ENCODE measurements around the gene LHCGR. TPM values are rescaled to one million over a fixed set of nuclear protein-coding genes. Genes with fewer than 3 reads are reported as not detected.

The LHCGR gene
- total and polyA plus RNA-seq, 2 experiments from 2014 or later, result 0.23 TPM; not detected in 1

DNA sequence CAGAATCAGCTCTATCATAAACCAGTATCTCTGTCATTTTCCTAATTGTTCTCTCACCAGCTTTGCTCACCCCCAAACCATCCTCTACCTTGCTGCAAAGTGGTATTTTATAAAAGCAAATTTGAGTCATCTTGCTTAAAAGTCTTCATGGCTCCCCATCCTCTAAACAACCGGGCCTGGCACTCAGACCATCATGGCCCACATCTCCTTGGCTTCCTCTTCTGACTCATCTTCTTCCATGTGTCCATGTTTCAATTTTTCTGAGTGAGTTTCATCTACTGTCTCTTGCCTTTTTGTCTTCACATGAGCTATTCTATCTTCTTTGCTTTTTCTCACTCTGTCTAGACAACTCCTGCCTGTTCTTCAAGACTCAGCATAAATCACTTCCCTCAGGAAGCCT, 58.6 kb downstream of the LHCGR start:
- Histone ChIP-seq H3K4me3 (no peak overlapping the region), H3K4me1 (ENCODE audit: insufficient read depth) (peaks cover 13% of the 10 kb centered on the region), H2AFZ (no peak overlapping the region), H3K27ac (no peak overlapping the region), H3K27me3 (no peaks in the 10 kb centered on the region), H3K4me2 (no peak overlapping the region), H4K20me1 (ENCODE audit: insufficient read depth, poor library complexity, severe bottlenecking) (no peaks in the 10 kb centered on the region), H3K79me2 (no peaks in the 10 kb centered on the region), H3K36me3 (replicated peaks; ENCODE audit: insufficient read depth, low read depth) (no peaks in the 10 kb centered on the region), H3K9me3 (ENCODE audit: low read depth) (no peaks in the 10 kb centered on the region), H3K9me2 (replicated peaks; ENCODE audit: insufficient read depth) (no peaks in the 10 kb centered on the region)
- WGBS (ENCODE audit: low lambda C conversion rate, missing lambda C conversion rate), result 82% methylated on average over 1 of the region's 1 CpG
- DNase-seq (ENCODE audit: low spot score), result no peak
- TF ChIP-seq EZH2phosphoT487 (IDR thresholded peaks at IDR 0.05; ENCODE audit: low read depth, severe bottlenecking, unreplicated experiment) (no peak), EZH2 (IDR thresholded peaks at IDR 0.05; ENCODE audit: borderline replicate concordance) (no peak)
- TF ChIP-seq, protein P1, sequence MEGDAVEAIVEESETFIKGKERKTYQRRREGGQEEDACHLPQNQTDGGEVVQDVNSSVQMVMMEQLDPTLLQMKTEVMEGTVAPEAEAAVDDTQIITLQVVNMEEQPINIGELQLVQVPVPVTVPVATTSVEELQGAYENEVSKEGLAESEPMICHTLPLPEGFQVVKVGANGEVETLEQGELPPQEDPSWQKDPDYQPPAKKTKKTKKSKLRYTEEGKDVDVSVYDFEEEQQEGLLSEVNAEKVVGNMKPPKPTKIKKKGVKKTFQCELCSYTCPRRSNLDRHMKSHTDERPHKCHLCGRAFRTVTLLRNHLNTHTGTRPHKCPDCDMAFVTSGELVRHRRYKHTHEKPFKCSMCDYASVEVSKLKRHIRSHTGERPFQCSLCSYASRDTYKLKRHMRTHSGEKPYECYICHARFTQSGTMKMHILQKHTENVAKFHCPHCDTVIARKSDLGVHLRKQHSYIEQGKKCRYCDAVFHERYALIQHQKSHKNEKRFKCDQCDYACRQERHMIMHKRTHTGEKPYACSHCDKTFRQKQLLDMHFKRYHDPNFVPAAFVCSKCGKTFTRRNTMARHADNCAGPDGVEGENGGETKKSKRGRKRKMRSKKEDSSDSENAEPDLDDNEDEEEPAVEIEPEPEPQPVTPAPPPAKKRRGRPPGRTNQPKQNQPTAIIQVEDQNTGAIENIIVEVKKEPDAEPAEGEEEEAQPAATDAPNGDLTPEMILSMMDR (IDR thresholded peaks at IDR 0.05; ENCODE audit: poor library complexity), result no peak

DNA sequence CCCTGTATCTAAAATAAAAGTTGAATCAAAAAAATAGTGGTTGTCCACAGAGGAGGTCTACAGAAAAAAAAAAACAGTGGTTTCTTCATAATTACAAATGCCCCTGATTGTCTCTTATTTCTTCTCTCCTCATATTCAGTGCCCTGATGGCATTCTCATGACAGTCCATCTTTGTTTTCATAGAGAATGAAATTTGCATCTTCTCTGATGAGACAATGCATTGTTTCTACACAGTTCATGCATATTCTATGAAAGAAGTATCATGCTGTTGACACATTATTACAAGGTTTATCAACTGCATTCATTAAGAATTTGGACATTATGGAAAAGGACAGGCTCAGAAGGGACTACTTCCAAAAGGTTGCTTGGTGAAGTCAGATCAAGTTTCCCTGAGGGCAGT, 59.5 kb downstream of the LHCGR start:
- no peak for TF ChIP-seq EZH2 (IDR thresholded peaks at IDR 0.05; ENCODE audit: borderline replicate concordance)
- TF ChIP-seq EZH2phosphoT487 (IDR thresholded peaks at IDR 0.05; ENCODE audit: low read depth, severe bottlenecking, unreplicated experiment), result no peak
- TF ChIP-seq, protein P1 (IDR thresholded peaks at IDR 0.05; ENCODE audit: poor library complexity), result no peak
- Histone ChIP-seq H3K4me3 (no peak overlapping the region), H3K27ac (no peak overlapping the region), H3K4me2 (no peak overlapping the region), H3K79me2 (no peaks in the 10 kb centered on the region), H2AFZ (no peak overlapping the region), H3K36me3 (replicated peaks; ENCODE audit: insufficient read depth, low read depth) (no peaks in the 10 kb centered on the region), H3K4me1 (ENCODE audit: insufficient read depth) (peaks cover 13% of the 10 kb centered on the region), H3K27me3 (no peaks in the 10 kb centered on the region), H4K20me1 (ENCODE audit: insufficient read depth, poor library complexity, severe bottlenecking) (no peaks in the 10 kb centered on the region), H3K9me2 (replicated peaks; ENCODE audit: insufficient read depth) (no peaks in the 10 kb centered on the region), H3K9me3 (ENCODE audit: low read depth) (no peaks in the 10 kb centered on the region)
- DNase-seq (ENCODE audit: low spot score), result no peak

DNA sequence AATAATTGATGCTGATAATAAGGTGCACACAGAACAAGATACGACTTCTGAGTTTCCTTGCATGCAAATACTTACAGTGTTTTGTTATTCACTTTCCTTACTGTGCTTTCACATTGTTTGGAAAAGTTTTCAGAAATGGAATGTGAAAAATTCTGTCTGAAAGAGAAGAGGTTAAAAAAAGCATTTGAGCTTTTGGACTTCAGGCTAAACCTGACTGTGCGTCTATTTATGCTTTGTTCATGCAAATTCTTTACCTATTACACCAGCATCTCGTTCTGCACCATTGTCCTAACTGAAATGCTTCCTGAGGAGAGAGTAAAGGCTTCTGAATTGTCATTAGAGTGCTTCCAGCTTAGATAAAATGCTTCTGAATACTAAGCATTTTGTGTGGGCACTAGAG, 61.4 kb downstream of the LHCGR start:
- Histone ChIP-seq H3K4me2 (no peak overlapping the region), H3K4me1 (ENCODE audit: insufficient read depth) (peaks cover 13% of the 10 kb centered on the region), H4K20me1 (ENCODE audit: insufficient read depth, poor library complexity, severe bottlenecking) (no peaks in the 10 kb centered on the region), H3K36me3 (replicated peaks; ENCODE audit: insufficient read depth, low read depth) (no peaks in the 10 kb centered on the region), H2AFZ (no peak overlapping the region), H3K27ac (no peak overlapping the region), H3K4me3 (no peak overlapping the region), H3K27me3 (no peaks in the 10 kb centered on the region), H3K79me2 (no peaks in the 10 kb centered on the region), H3K9me2 (replicated peaks; ENCODE audit: insufficient read depth) (no peaks in the 10 kb centered on the region), H3K9me3 (ENCODE audit: low read depth) (no peaks in the 10 kb centered on the region)
- DNase-seq (ENCODE audit: low spot score), result no peak
- TF ChIP-seq EZH2 (IDR thresholded peaks at IDR 0.05; ENCODE audit: borderline replicate concordance), result no peak
- no peak for TF ChIP-seq EZH2phosphoT487 (IDR thresholded peaks at IDR 0.05; ENCODE audit: low read depth, severe bottlenecking, unreplicated experiment)
- TF ChIP-seq, protein P1 (IDR thresholded peaks at IDR 0.05; ENCODE audit: poor library complexity), result no peak
- 33% methylated on average over 3 of the region's 3 CpGs for WGBS (ENCODE audit: low lambda C conversion rate, missing lambda C conversion rate)

DNA sequence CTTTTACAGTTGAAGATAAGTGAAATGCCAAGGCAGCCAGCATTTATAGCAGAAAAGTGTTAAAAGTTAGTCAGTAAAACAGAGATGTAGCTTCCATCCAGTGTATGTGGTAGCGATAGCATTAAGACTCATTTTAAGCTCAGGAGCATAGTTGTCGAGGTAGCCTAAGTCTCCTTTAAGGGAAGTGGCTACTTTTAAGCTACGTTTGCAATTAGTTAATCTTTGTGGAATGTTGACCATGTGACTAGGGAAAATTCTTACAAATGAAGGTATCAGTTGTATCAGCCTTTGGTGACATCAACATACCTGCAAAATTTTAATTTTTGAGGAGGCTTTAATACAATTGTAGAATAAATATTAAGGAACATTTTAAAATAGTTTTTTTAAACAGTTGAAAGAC, 61.9 kb downstream of the LHCGR start:
- H4K20me1 ChIP-seq (ENCODE audit: insufficient read depth, poor library complexity, severe bottlenecking), result no peaks in the 10 kb centered on the region
- H3K9me2 ChIP-seq (replicated peaks; ENCODE audit: insufficient read depth), result no peaks in the 10 kb centered on the region
- WGBS (ENCODE audit: low lambda C conversion rate, missing lambda C conversion rate), result 45% methylated on average over 3 of the region's 3 CpGs
- H3K9me3 ChIP-seq (ENCODE audit: low read depth), result no peaks in the 10 kb centered on the region
- no peak overlapping the region for H3K4me3 ChIP-seq
- H3K4me2 ChIP-seq, result no peak overlapping the region
- no peaks in the 10 kb centered on the region for H3K79me2 ChIP-seq
- no peak overlapping the region for H2AFZ ChIP-seq
- no peak overlapping the region for H3K27ac ChIP-seq
- H3K36me3 ChIP-seq (replicated peaks; ENCODE audit: insufficient read depth, low read depth), result no peaks in the 10 kb centered on the region
- TF ChIP-seq, protein P1 (IDR thresholded peaks at IDR 0.05; ENCODE audit: poor library complexity), result no peak
- TF ChIP-seq EZH2 (IDR thresholded peaks at IDR 0.05; ENCODE audit: borderline replicate concordance) (no peak), EZH2phosphoT487 (IDR thresholded peaks at IDR 0.05; ENCODE audit: low read depth, severe bottlenecking, unreplicated experiment) (no peak)
- no peaks in the 10 kb centered on the region for H3K27me3 ChIP-seq
- H3K4me1 ChIP-seq (ENCODE audit: insufficient read depth), result peaks cover 13% of the 10 kb centered on the region
- DNase-seq (ENCODE audit: low spot score), result no peak

All from hepatocyte (in vitro differentiated cells).